GM23338 (cell line): ENCODE data around the gene SLC40A1. TPM values are rescaled to one million over a fixed set of nuclear protein-coding genes. Genes with fewer than 3 reads are reported as not detected.
"Not testable (repeated sequence)": the region's sequence is repeated elsewhere in the genome, so short reads cannot be mapped to it uniquely, and the experiment has no call there.

ENCODE experiments used
- ATAC-seq: fragments of 200-7000 bp; cut with Tn5 transposase; 3 replicates; pipeline ENCODE4 v1.9.1; 2020
- DNase-seq: peaks from one replicate; pipeline ENCODE4 v3.0.0-alpha.2; 2015; ENCODE audit warnings: low spot score
- H2AFZ ChIP-seq: fragments of 200-600 bp; sonication (generic); 2 replicates; pipeline ENCODE4 v1.8.0; 2016; ENCODE audit warnings: antibody characterized with exemption, mild to moderate bottlenecking, moderate library complexity
- H3F3A ChIP-seq: fragments of 200-600 bp; sonication (generic); replicated peaks from 2 replicates; pipeline ENCODE4 v1.8.0; 2017; ENCODE audit warnings: antibody characterized with exemption, mixed run types, low read depth
- H3K27ac ChIP-seq: fragments of 200-600 bp; sonication (generic); 2 replicates; pipeline ENCODE4 v1.6.1; 2016; ENCODE audit warnings: low read depth
- H3K27me3 ChIP-seq: fragments of 200-600 bp; sonication (generic); 2 replicates; pipeline ENCODE4 v1.8.0; 2016; ENCODE audit warnings: mild to moderate bottlenecking, mixed run types, moderate library complexity; ENCODE audit not compliant: insufficient read depth
- H3K36me3 ChIP-seq: fragments of 200-600 bp; sonication (generic); 2 replicates; pipeline ENCODE4 v1.8.0; 2016; ENCODE audit warnings: mild to moderate bottlenecking; ENCODE audit not compliant: insufficient read depth
- H3K4me1 ChIP-seq: fragments of 200-600 bp; sonication (generic); 2 replicates; pipeline ENCODE4 v1.8.0; 2016; ENCODE audit warnings: mild to moderate bottlenecking, moderate library complexity; ENCODE audit not compliant: insufficient read depth
- H3K4me2 ChIP-seq: fragments of 200-600 bp; sonication (generic); 2 replicates; pipeline ENCODE4 v1.7.1; 2017; ENCODE audit warnings: mixed run types
- H3K4me3 ChIP-seq: fragments of 200-600 bp; sonication (generic); 2 replicates; pipeline ENCODE4 v1.6.1; 2016; ENCODE audit warnings: mixed run types
- H3K79me2 ChIP-seq: fragments of 200-600 bp; sonication (generic); replicated peaks from 2 replicates; pipeline ENCODE4 v1.8.0; 2017; ENCODE audit warnings: mild to moderate bottlenecking; ENCODE audit not compliant: insufficient read depth
- H3K9me2 ChIP-seq: fragments of 200-600 bp; sonication (generic); 2 replicates; pipeline ENCODE4 v1.8.0; 2017; ENCODE audit not compliant: insufficient read depth
- H4K20me1 ChIP-seq: fragments of 200-600 bp; sonication (generic); replicated peaks from 2 replicates; pipeline ENCODE4 v1.8.0; 2017; ENCODE audit warnings: mild to moderate bottlenecking; ENCODE audit not compliant: insufficient read depth
- H3K27ac Mint-ChIP-seq: 2 replicates; pipeline ENCODE4 v1.8.0; 2020; ENCODE audit warnings: inconsistent platforms, mild to moderate bottlenecking, moderate library complexity, mixed read lengths
- H3K27me3 Mint-ChIP-seq: 3 replicates; pipeline ENCODE4 v1.8.0; 2022; ENCODE audit warnings: low read depth, mild to moderate bottlenecking, moderate library complexity, mixed read lengths, inconsistent platforms; ENCODE audit not compliant: insufficient read depth, poor library complexity
- H3K36me3 Mint-ChIP-seq: 3 replicates; pipeline ENCODE4 v1.8.0; 2021; ENCODE audit warnings: low read depth, mild to moderate bottlenecking, inconsistent platforms, moderate library complexity, mixed read lengths
- H3K4me1 Mint-ChIP-seq: 3 replicates; pipeline ENCODE4 v1.8.0; 2020; ENCODE audit warnings: mild to moderate bottlenecking, inconsistent platforms, mixed read lengths
- H3K4me3 Mint-ChIP-seq: 3 replicates; pipeline ENCODE4 v1.8.0; 2021; ENCODE audit warnings: moderate library complexity, mild to moderate bottlenecking, inconsistent platforms, mixed read lengths
- H3K9me3 Mint-ChIP-seq: 3 replicates; pipeline ENCODE4 v1.8.0; 2020; ENCODE audit warnings: moderate library complexity, mild to moderate bottlenecking, inconsistent platforms, mixed read lengths
- CREB1 ChIP-seq: fragments of 250-450 bp; sonication (Bioruptor Pico); IDR thresholded peaks from 2 replicates; pipeline ENCODE4 v1.5.0; 2020; ENCODE audit warnings: low read depth, mild to moderate bottlenecking, moderate library complexity
- EZH2 ChIP-seq: fragments of 200-600 bp; sonication (generic); IDR thresholded peaks from one replicate; pipeline ENCODE4 v1.8.0; 2017; ENCODE audit warnings: antibody characterized with exemption, mild to moderate bottlenecking, low read depth; ENCODE audit not compliant: unreplicated experiment
- EZH2phosphoT487 ChIP-seq: fragments of 200-600 bp; sonication (generic); IDR thresholded peaks from one replicate; pipeline ENCODE4 v1.8.1; 2018; ENCODE audit warnings: antibody characterized with exemption; ENCODE audit not compliant: unreplicated experiment
- JUNB ChIP-seq: IDR thresholded peaks from one replicate; pipeline ENCODE4 v1.6.1; 2016; ENCODE audit warnings: antibody characterized with exemption; ENCODE audit not compliant: unreplicated experiment
- NANOG ChIP-seq: IDR thresholded peaks from 2 replicates; pipeline ENCODE4 v1.6.1; 2016; ENCODE audit warnings: antibody characterized with exemption, borderline replicate concordance
- POLR2AphosphoS5 ChIP-seq: IDR thresholded peaks from 2 replicates; pipeline ENCODE4 v1.6.1; 2016; ENCODE audit warnings: antibody characterized with exemption, low read depth
- STAT1 ChIP-seq: IDR thresholded peaks from one replicate; pipeline ENCODE4 v1.6.1; 2016; ENCODE audit warnings: antibody characterized with exemption; ENCODE audit not compliant: unreplicated experiment
- ZNF114 ChIP-seq: fragments of 250-450 bp; sonication (Bioruptor Pico); IDR thresholded peaks from 2 replicates; pipeline ENCODE4 v1.5.0; 2020; ENCODE audit warnings: mild to moderate bottlenecking, moderate library complexity
- polyA plus RNA-seq: library from polyadenylated mRNA; unstranded; fragments of >200 nt; fragmentation: Nextera tagmentation; extraction: Ambion mirVana; gene quantifications from 2 replicates; pipeline ENCODE4 v1.2.1, GENCODE V29; 2016
- total RNA-seq: library from RNA; depleted of rRNA; stranded (reverse); fragments of >200 nt; shearing (Covaris generic); gene quantifications from 2 replicates; pipeline ENCODE4 v1.2.3, GENCODE V29; 2014
- TF ChIP-seq, protein P1 (sequence below), 2 experiments: fragments of 200-600 bp in 1 of 2; sonication (generic) in 1 of 2; conservative IDR thresholded peaks; 2 replicates each; pipeline versions ENCODE4 v1.5.1 to v1.6.1; 2016 to 2017; ENCODE audit warnings: antibody characterized with exemption in 2 of 2, low read depth in 2 of 2, mild to moderate bottlenecking in 2 of 2, moderate library complexity in 1 of 2
- TF ChIP-seq, protein P2 (sequence below): IDR thresholded peaks from one replicate; pipeline ENCODE4 v1.6.1; 2018; ENCODE audit warnings: antibody characterized with exemption; ENCODE audit not compliant: unreplicated experiment
- TF ChIP-seq, protein P3 (sequence below): IDR thresholded peaks from 2 replicates; pipeline ENCODE4 v1.6.1; 2016; ENCODE audit warnings: antibody characterized with exemption

Gene SLC40A1
- total and polyA plus RNA-seq, 2 experiments from 2014 or later = 0.08 TPM; not detected in 1

DNA sequence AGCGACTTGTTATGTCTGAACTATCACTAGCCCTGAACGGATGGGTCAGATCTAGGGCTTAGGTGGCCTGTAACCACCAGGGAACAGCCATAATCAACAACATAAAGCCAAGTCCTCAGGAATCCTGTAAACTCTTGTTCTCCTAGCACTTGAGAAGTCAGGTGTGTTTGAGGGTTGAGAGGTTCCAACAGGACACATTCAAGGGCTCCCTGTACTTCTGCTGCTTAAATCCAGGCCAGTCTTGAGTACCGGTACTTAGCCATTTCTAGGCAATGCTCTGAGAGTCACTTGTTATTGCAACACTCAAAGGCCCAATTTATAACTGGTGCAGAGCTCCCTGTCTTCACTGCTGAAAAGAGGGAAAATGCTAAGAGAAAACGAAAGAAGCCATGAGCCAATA lies 21.6 kb upstream of the SLC40A1 start (continued):
- TF ChIP-seq, protein P1, sequence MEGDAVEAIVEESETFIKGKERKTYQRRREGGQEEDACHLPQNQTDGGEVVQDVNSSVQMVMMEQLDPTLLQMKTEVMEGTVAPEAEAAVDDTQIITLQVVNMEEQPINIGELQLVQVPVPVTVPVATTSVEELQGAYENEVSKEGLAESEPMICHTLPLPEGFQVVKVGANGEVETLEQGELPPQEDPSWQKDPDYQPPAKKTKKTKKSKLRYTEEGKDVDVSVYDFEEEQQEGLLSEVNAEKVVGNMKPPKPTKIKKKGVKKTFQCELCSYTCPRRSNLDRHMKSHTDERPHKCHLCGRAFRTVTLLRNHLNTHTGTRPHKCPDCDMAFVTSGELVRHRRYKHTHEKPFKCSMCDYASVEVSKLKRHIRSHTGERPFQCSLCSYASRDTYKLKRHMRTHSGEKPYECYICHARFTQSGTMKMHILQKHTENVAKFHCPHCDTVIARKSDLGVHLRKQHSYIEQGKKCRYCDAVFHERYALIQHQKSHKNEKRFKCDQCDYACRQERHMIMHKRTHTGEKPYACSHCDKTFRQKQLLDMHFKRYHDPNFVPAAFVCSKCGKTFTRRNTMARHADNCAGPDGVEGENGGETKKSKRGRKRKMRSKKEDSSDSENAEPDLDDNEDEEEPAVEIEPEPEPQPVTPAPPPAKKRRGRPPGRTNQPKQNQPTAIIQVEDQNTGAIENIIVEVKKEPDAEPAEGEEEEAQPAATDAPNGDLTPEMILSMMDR (conservative IDR thresholded peaks at IDR 0.05; ENCODE audit: low read depth in 2 of 2) = no peak
- TF ChIP-seq POLR2AphosphoS5 (no peak), ZNF114 (CRISPR knock-in tag) (no peak), NANOG (no peak), EZH2 (no peak), EZH2phosphoT487 (no peak)
- TF ChIP-seq, protein P2, sequence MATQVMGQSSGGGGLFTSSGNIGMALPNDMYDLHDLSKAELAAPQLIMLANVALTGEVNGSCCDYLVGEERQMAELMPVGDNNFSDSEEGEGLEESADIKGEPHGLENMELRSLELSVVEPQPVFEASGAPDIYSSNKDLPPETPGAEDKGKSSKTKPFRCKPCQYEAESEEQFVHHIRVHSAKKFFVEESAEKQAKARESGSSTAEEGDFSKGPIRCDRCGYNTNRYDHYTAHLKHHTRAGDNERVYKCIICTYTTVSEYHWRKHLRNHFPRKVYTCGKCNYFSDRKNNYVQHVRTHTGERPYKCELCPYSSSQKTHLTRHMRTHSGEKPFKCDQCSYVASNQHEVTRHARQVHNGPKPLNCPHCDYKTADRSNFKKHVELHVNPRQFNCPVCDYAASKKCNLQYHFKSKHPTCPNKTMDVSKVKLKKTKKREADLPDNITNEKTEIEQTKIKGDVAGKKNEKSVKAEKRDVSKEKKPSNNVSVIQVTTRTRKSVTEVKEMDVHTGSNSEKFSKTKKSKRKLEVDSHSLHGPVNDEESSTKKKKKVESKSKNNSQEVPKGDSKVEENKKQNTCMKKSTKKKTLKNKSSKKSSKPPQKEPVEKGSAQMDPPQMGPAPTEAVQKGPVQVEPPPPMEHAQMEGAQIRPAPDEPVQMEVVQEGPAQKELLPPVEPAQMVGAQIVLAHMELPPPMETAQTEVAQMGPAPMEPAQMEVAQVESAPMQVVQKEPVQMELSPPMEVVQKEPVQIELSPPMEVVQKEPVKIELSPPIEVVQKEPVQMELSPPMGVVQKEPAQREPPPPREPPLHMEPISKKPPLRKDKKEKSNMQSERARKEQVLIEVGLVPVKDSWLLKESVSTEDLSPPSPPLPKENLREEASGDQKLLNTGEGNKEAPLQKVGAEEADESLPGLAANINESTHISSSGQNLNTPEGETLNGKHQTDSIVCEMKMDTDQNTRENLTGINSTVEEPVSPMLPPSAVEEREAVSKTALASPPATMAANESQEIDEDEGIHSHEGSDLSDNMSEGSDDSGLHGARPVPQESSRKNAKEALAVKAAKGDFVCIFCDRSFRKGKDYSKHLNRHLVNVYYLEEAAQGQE = no peak
- TF ChIP-seq, protein P3, sequence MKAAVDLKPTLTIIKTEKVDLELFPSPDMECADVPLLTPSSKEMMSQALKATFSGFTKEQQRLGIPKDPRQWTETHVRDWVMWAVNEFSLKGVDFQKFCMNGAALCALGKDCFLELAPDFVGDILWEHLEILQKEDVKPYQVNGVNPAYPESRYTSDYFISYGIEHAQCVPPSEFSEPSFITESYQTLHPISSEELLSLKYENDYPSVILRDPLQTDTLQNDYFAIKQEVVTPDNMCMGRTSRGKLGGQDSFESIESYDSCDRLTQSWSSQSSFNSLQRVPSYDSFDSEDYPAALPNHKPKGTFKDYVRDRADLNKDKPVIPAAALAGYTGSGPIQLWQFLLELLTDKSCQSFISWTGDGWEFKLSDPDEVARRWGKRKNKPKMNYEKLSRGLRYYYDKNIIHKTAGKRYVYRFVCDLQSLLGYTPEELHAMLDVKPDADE = no peak

DNA sequence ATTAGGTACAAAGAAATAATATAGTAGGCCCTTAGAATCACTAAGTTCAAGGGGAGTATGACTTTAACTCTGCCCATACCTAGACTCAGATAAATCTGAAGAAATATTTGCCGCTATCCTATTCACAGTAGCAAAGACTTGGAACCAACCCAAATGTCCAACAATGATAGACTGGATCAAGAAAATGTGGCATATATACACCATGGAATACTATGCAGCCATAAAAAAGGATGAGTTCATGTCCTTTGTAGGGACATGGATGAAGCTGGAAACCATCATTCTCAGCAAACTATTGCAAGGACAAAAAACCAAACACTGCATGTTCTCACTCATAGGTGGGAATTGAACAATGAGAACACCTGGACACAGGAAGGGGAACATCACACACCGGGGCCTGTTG lies 21.1 kb upstream of the SLC40A1 start:
- not testable (repeated sequence) for H3K27me3 ChIP-seq, H3K4me1 Mint-ChIP-seq, H3K4me3 ChIP-seq, H3K4me1 ChIP-seq, H4K20me1 ChIP-seq, H3K79me2 ChIP-seq, H3K4me3 Mint-ChIP-seq, H3K27ac Mint-ChIP-seq, H2AFZ ChIP-seq, H3K9me3 Mint-ChIP-seq, H3K36me3 Mint-ChIP-seq, H3K27me3 Mint-ChIP-seq, DNase-seq, H3K36me3 ChIP-seq, H3K4me2 ChIP-seq, ATAC-seq, H3K27ac ChIP-seq, H3K9me2 ChIP-seq, H3F3A ChIP-seq

DNA sequence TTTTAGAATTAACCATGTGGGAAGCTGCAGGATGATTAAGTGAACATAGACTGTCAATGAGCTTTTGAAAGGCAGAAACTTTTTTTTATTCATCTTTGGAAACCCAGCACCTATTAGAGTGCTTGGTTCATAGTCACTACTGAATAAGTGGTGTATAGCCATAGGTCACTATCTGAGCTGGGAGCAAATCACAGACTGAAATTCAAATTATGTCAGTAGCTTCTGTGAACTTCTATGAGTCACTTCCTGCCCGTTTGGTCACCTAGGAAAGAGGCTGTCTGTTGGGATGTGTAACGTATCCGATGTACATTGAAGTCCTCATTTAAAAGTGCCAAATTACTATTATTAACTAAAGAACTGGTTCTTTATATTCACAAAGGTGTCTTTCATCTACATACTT lies 20.5 kb upstream of the SLC40A1 start:
- Mint-ChIP-seq H3K9me3 (no peaks in the 10 kb centered on the region), H3K4me3 (no peak overlapping the region), H3K36me3 (no peaks in the 10 kb centered on the region), H3K4me1 (no peaks in the 10 kb centered on the region), H3K27me3 (no peaks in the 10 kb centered on the region), H3K27ac (no peak overlapping the region)
- no peak overlapping the region for H3K4me2 ChIP-seq
- no peaks in the 10 kb centered on the region for H3K9me2 ChIP-seq
- ATAC-seq = no peak
- TF ChIP-seq ZNF114 (CRISPR knock-in tag) (no peak), JUNB (no peak), NANOG (no peak), CREB1 (CRISPR knock-in tag) (no peak), EZH2 (no peak), POLR2AphosphoS5 (no peak), STAT1 (no peak)
- TF ChIP-seq, protein P3 = no peak
- H2AFZ ChIP-seq = no peak overlapping the region
- no peaks in the 10 kb centered on the region for H3K36me3 ChIP-seq
- no peak for DNase-seq
- no peaks in the 10 kb centered on the region for H4K20me1 ChIP-seq
- no peaks in the 10 kb centered on the region for H3K79me2 ChIP-seq
- no peaks in the 10 kb centered on the region for H3K27me3 ChIP-seq
- no peak overlapping the region for H3K4me3 ChIP-seq
- H3K4me1 ChIP-seq = no peaks in the 10 kb centered on the region
- no peak overlapping the region for H3K27ac ChIP-seq
- H3F3A ChIP-seq = no peaks in the 10 kb centered on the region
